H1 (cell line): ENCODE data around the gene NHP2. TPM values are rescaled to one million over a fixed set of nuclear protein-coding genes. Genes with fewer than 3 reads are reported as not detected.

Experiments
- ASH2L ChIP-seq: fragments of 200-600, 300-600 bp; sonication (generic); IDR thresholded peaks from one replicate; pipeline ENCODE4 v1.7.1; 2017; ENCODE audit warnings: low read length
- BCL11A ChIP-seq, 2 experiments: IDR thresholded peaks; one replicate each; pipeline ENCODE4 v1.6.1; 2011; ENCODE audit warnings: low read depth in 2 of 2, low read length in 2 of 2, mild to moderate bottlenecking in 2 of 2
- polyA plus RNA-seq, 7 experiments: library from polyadenylated mRNA; depleted of rRNA in 3 of 7; stranded (reverse) in 5 of 7; unstranded in 2 of 7; fragments of >200 nt in 5 of 7; fragments of 200-250 nt in 2 of 7; gene quantifications; 1 replicate in 5 of 7; 2 replicates in 1 of 7; 4 replicates in 1 of 7; pipeline versions ENCODE4 v1.2.1 to v1.2.3, GENCODE V29; 2011 to 2013; ENCODE audit warnings: missing spikeins in 2 of 7, mixed read lengths in 2 of 7
- total RNA-seq: library from RNA; stranded (reverse); fragmentation: NEBNext Ultra II Directional; extraction: Animal tissue kit (Norgen Biotek cat#: 25700); gene quantifications from 2 replicates; pipeline ENCODE4 v1.2.1, GENCODE V29; 2021

NHP2 gene
- total and polyA plus RNA-seq, 2 of the 8 experiments (the other 6 are each of a cell fraction or from before 2014, with no cell fraction given), result 241 to 263 TPM

- no peak for TF ChIP-seq ASH2L
- no peak for TF ChIP-seq BCL11A (IDR thresholded peaks at IDR 0.05; ENCODE audit: low read depth in 2 of 2, low read length in 2 of 2)
Observed at GRCh38 chr5:178202541-178202940, 48.9 kb upstream of the NHP2 start (continued).
